CD4-positive, CD25-positive, alpha-beta regulatory T cell (primary cell): ENCODE measurements around the gene ADGRG6. TPM values are rescaled to one million over a fixed set of nuclear protein-coding genes. Genes with fewer than 3 reads are reported as not detected.

Experiments
- ATAC-seq, 2 donors: fragments of 150-1000 bp; cut with Tn5 transposase; one replicate each; pipeline ENCODE4 v1.10.0; 2021; ENCODE audit warnings: low read depth in 2 of 2, moderate number of reproducible peaks in 2 of 2, moderate library complexity in 1 of 2
- DNase-seq, 3 donors: peaks; one replicate each; pipeline versions ENCODE4 v3.0.0 to v3.0.0-alpha.2; 2012 to 2022; ENCODE audit warnings: mixed read lengths in 1 of 3
- H3K27ac ChIP-seq: one replicate; pipeline ENCODE4 v1.7.0; 2013; ENCODE audit warnings: mild to moderate bottlenecking, low read length; ENCODE audit not compliant: insufficient read depth, poor library complexity, severe bottlenecking
- H3K27me3 ChIP-seq: one replicate; pipeline ENCODE4 v1.7.0; 2013; ENCODE audit warnings: low read length; ENCODE audit not compliant: control insufficient read depth, insufficient read depth
- H3K36me3 ChIP-seq: one replicate; pipeline ENCODE4 v1.7.0; 2013; ENCODE audit warnings: mild to moderate bottlenecking, low read length, moderate library complexity; ENCODE audit not compliant: control insufficient read depth, insufficient read depth
- H3K4me1 ChIP-seq: 2 replicates; pipeline ENCODE4 v1.7.0; 2013; ENCODE audit warnings: mild to moderate bottlenecking, low read length; ENCODE audit not compliant: insufficient read depth, control insufficient read depth, poor library complexity, severe bottlenecking
- H3K4me3 ChIP-seq: one replicate; pipeline ENCODE4 v1.7.0; 2013; ENCODE audit warnings: low read depth, mild to moderate bottlenecking, low read length, moderate library complexity
- H3K9me3 ChIP-seq, 2 experiments: 1 replicate in 1 of 2; 2 replicates in 1 of 2; pipeline ENCODE4 v1.7.0; 2013; ENCODE audit warnings: low read length in 2 of 2, mild to moderate bottlenecking in 1 of 2, moderate library complexity in 1 of 2; ENCODE audit not compliant: control insufficient read depth in 2 of 2
- H3K27ac Mint-ChIP-seq, 3 donors: one replicate each; pipeline ENCODE4 v1.8.0; 2020 to 2022; ENCODE audit warnings: mild to moderate bottlenecking in 3 of 3, mixed read lengths in 3 of 3, moderate library complexity in 2 of 3
- H3K27me3 Mint-ChIP-seq: one replicate; pipeline ENCODE4 v1.8.0; 2022; ENCODE audit warnings: mild to moderate bottlenecking, mixed read lengths
- H3K36me3 Mint-ChIP-seq: one replicate; pipeline ENCODE4 v1.8.0; 2020; ENCODE audit warnings: mixed read lengths
- H3K4me1 Mint-ChIP-seq, 4 donors: one replicate each; pipeline ENCODE4 v1.8.0; 2020 to 2022; ENCODE audit warnings: mixed read lengths in 4 of 4, mild to moderate bottlenecking in 1 of 4
- H3K4me3 Mint-ChIP-seq, 4 donors: one replicate each; pipeline ENCODE4 v1.8.0; 2020 to 2022; ENCODE audit warnings: mild to moderate bottlenecking in 4 of 4, mixed read lengths in 4 of 4, moderate library complexity in 3 of 4
- H3K9me3 Mint-ChIP-seq, 7 donors: one replicate each; pipeline ENCODE4 v1.8.0; 2020 to 2022; ENCODE audit warnings: mixed read lengths in 7 of 7, mild to moderate bottlenecking in 3 of 7, moderate library complexity in 2 of 7
- polyA plus RNA-seq, 4 donors: library from polyadenylated mRNA; unstranded; fragments of 300-500 nt; fragmentation: Illumina TruSeq; gene quantifications; one replicate each; pipeline ENCODE4 v1.2.3, GENCODE V29; 2021
- total RNA-seq: library from RNA; stranded (reverse); gene quantifications from one replicate; pipeline ENCODE4 v1.2.3, GENCODE V29; 2022

The ADGRG6 gene
- total and polyA plus RNA-seq, 5 donors from 2014 or later = 0.74 TPM; not detected in 4

- no peaks in the 10 kb centered on the region for H3K36me3 ChIP-seq
- H3K36me3 Mint-ChIP-seq = no peaks in the 10 kb centered on the region
- H3K27ac ChIP-seq = no peak overlapping the region
- no peak overlapping the region for H3K4me3 Mint-ChIP-seq
- peak overlapping the region in 1 of 3 donors; percentile 1 for H3K27ac Mint-ChIP-seq
- no peaks in the 10 kb centered on the region for H3K4me1 Mint-ChIP-seq
- no peaks in the 10 kb centered on the region for H3K4me1 ChIP-seq
- no peaks in the 10 kb centered on the region for H3K9me3 ChIP-seq
- DNase-seq (no peak), ATAC-seq (no peak)
- no peaks in the 10 kb centered on the region for H3K27me3 ChIP-seq
- peaks cover 0 to 1% (median 0%) of the 10 kb centered on the region in 7 donors for H3K9me3 Mint-ChIP-seq
- H3K27me3 Mint-ChIP-seq = peaks cover 4% of the 10 kb centered on the region
- no peak overlapping the region for H3K4me3 ChIP-seq
Measured at GRCh38 chr6:142361345-142361744, 59.5 kb downstream of the ADGRG6 start.

- Mint-ChIP-seq H3K36me3 (no peaks in the 10 kb centered on the region), H3K9me3 (peaks cover 0 to 3% (median 0%) of the 10 kb centered on the region in 7 donors)
- H3K27ac ChIP-seq = no peak overlapping the region
Measured at GRCh38 chr6:142361779-142362750, 60.3 kb downstream of the ADGRG6 start.

GRCh38 chr6:142367061-142367460, 65.3 kb downstream of the ADGRG6 start:
- no peaks in the 10 kb centered on the region for H3K27me3 ChIP-seq
- no peaks in the 10 kb centered on the region for H3K36me3 ChIP-seq
- peak overlapping the region in 1 of 3 donors; percentile 20 for H3K27ac Mint-ChIP-seq
- ATAC-seq (no peak), DNase-seq (no peak)
- H3K4me3 ChIP-seq = no peak overlapping the region
- H3K4me1 Mint-ChIP-seq = no peaks in the 10 kb centered on the region
- no peaks in the 10 kb centered on the region for H3K4me1 ChIP-seq
- peaks cover 0 to 2% (median 0%) of the 10 kb centered on the region in 7 donors for H3K9me3 Mint-ChIP-seq
- no peaks in the 10 kb centered on the region for H3K9me3 ChIP-seq
- H3K4me3 Mint-ChIP-seq = no peak overlapping the region
- H3K27me3 Mint-ChIP-seq = no peaks in the 10 kb centered on the region
- no peaks in the 10 kb centered on the region for H3K36me3 Mint-ChIP-seq
- no peak overlapping the region for H3K27ac ChIP-seq

More at GRCh38 chr6:142361779-142362750, 60.3 kb downstream of the ADGRG6 start:
- ATAC-seq (no peak), DNase-seq (no peak)
- Mint-ChIP-seq H3K27me3 (peaks cover 4% of the 10 kb centered on the region), H3K27ac (no peak overlapping the region), H3K4me3 (no peak overlapping the region), H3K4me1 (no peaks in the 10 kb centered on the region)
- Histone ChIP-seq H3K9me3 (no peaks in the 10 kb centered on the region), H3K4me3 (no peak overlapping the region), H3K36me3 (no peaks in the 10 kb centered on the region), H3K27me3 (no peaks in the 10 kb centered on the region), H3K4me1 (no peaks in the 10 kb centered on the region)

- Histone ChIP-seq H3K4me1 (no peaks in the 10 kb centered on the region), H3K9me3 (no peaks in the 10 kb centered on the region), H3K4me3 (no peak overlapping the region), H3K27ac (no peak overlapping the region), H3K36me3 (no peaks in the 10 kb centered on the region), H3K27me3 (no peaks in the 10 kb centered on the region)
- no peaks in the 10 kb centered on the region for H3K4me1 Mint-ChIP-seq
- no peak overlapping the region for H3K27ac Mint-ChIP-seq
- ATAC-seq = no peak
- H3K9me3 Mint-ChIP-seq = peaks cover 0 to 2% (median 0%) of the 10 kb centered on the region in 7 donors
- no peaks in the 10 kb centered on the region for H3K27me3 Mint-ChIP-seq
- no peak overlapping the region for H3K4me3 Mint-ChIP-seq
- DNase-seq = no peak
- no peaks in the 10 kb centered on the region for H3K36me3 Mint-ChIP-seq
Measured at GRCh38 chr6:142367501-142368018, 65.8 kb downstream of the ADGRG6 start.

- Histone ChIP-seq H3K4me1 (no peaks in the 10 kb centered on the region), H3K27ac (no peak overlapping the region), H3K4me3 (no peak overlapping the region), H3K27me3 (no peaks in the 10 kb centered on the region), H3K36me3 (no peaks in the 10 kb centered on the region), H3K9me3 (no peaks in the 10 kb centered on the region)
- H3K4me1 Mint-ChIP-seq = no peaks in the 10 kb centered on the region
- no peak overlapping the region for H3K4me3 Mint-ChIP-seq
- DNase-seq = no peak
- no peak overlapping the region for H3K27ac Mint-ChIP-seq
- peaks cover 5% of the 10 kb centered on the region for H3K27me3 Mint-ChIP-seq
- no peak for ATAC-seq
- peaks cover 0 to 2% (median 0%) of the 10 kb centered on the region in 7 donors for H3K9me3 Mint-ChIP-seq
- H3K36me3 Mint-ChIP-seq = no peaks in the 10 kb centered on the region
Measured at GRCh38 chr6:142369266-142369665, 67.5 kb downstream of the ADGRG6 start.

- Histone ChIP-seq H3K9me3 (no peaks in the 10 kb centered on the region), H3K4me1 (no peaks in the 10 kb centered on the region), H3K27me3 (no peaks in the 10 kb centered on the region), H3K27ac (no peak overlapping the region), H3K4me3 (no peak overlapping the region), H3K36me3 (no peaks in the 10 kb centered on the region)
- no peak for ATAC-seq
- Mint-ChIP-seq H3K4me1 (no peaks in the 10 kb centered on the region), H3K27ac (no peak overlapping the region), H3K4me3 (no peak overlapping the region), H3K27me3 (peaks cover 5% of the 10 kb centered on the region), H3K9me3 (no peaks in the 10 kb centered on the region), H3K36me3 (no peaks in the 10 kb centered on the region)
- no peak for DNase-seq
Measured at GRCh38 chr6:142372348-142372747, 70.5 kb downstream of the ADGRG6 start.

GRCh38 chr6:142373268-142374090, 71.7 kb downstream of the ADGRG6 start:
- Histone ChIP-seq H3K27me3 (no peaks in the 10 kb centered on the region), H3K36me3 (no peaks in the 10 kb centered on the region), H3K4me3 (no peak overlapping the region), H3K9me3 (no peaks in the 10 kb centered on the region), H3K4me1 (no peaks in the 10 kb centered on the region), H3K27ac (no peak overlapping the region)
- H3K27me3 Mint-ChIP-seq = peaks cover 5% of the 10 kb centered on the region
- H3K4me1 Mint-ChIP-seq = no peaks in the 10 kb centered on the region
- no peak for ATAC-seq
- H3K4me3 Mint-ChIP-seq = no peak overlapping the region
- H3K27ac Mint-ChIP-seq = no peak overlapping the region
- no peaks in the 10 kb centered on the region for H3K9me3 Mint-ChIP-seq
- DNase-seq = no peak
- no peaks in the 10 kb centered on the region for H3K36me3 Mint-ChIP-seq
